Activated naive CD4-positive, alpha-beta T cell treated with Interleukin-2 at 50 U/mL for 16 hours (primary cell): Measurements from ENCODE around the gene EIF4E2.
"Not testable (repeated sequence)": the region's sequence is repeated elsewhere in the genome, so short reads cannot be mapped to it uniquely, and the experiment has no call there.

Experiments
- DNase-seq: peaks from one replicate; pipeline ENCODE4 v3.0.0-alpha.2; 2020

The EIF4E2 gene

GRCh38 chr2:232570481-232570880 is 20.0 kb downstream of the EIF4E2 start:
- DNase-seq = not testable (repeated sequence)

GRCh38 chr2:232571026-232571474 is 20.6 kb downstream of the EIF4E2 start:
- DNase-seq = no peak

- DNase-seq = no peak
Measured at GRCh38 chr2:232573042-232573441, 22.6 kb downstream of the EIF4E2 start.

GRCh38 chr2:232573771-232574435 is 23.4 kb downstream of the EIF4E2 start:
- no peak for DNase-seq

- no peak for DNase-seq
Measured at GRCh38 chr2:232574674-232575403, 24.4 kb downstream of the EIF4E2 start.

GRCh38 chr2:232575404-232575746 is 24.9 kb downstream of the EIF4E2 start:
- no peak for DNase-seq

GRCh38 chr2:232576995-232577394 is 26.5 kb downstream of the EIF4E2 start:
- no peak for DNase-seq

- DNase-seq = no peak
Measured at GRCh38 chr2:232577841-232578240, 27.4 kb downstream of the EIF4E2 start.

- no peak for DNase-seq
Measured at GRCh38 chr2:232578626-232579025, 28.1 kb downstream of the EIF4E2 start.

- DNase-seq = no peak
Measured at GRCh38 chr2:232580648-232580981, 30.1 kb downstream of the EIF4E2 start.

- no peak for DNase-seq
Measured at GRCh38 chr2:232581725-232582124, 31.2 kb downstream of the EIF4E2 start.

- DNase-seq = no peak
Measured at GRCh38 chr2:232584238-232584637, 33.7 kb downstream of the EIF4E2 start.

GRCh38 chr2:232586943-232587505 is 36.5 kb downstream of the EIF4E2 start:
- no peak for DNase-seq

GRCh38 chr2:232587512-232587911 is 37.0 kb downstream of the EIF4E2 start:
- no peak for DNase-seq

GRCh38 chr2:232588031-232588430 is 37.5 kb downstream of the EIF4E2 start:
- DNase-seq = no peak

GRCh38 chr2:232588680-232589585 is 38.4 kb downstream of the EIF4E2 start:
- DNase-seq = no peak

GRCh38 chr2:232592772-232593395 is 42.4 kb downstream of the EIF4E2 start:
- DNase-seq = no peak

GRCh38 chr2:232593982-232594381 is 43.5 kb downstream of the EIF4E2 start:
- DNase-seq = no peak

GRCh38 chr2:232597362-232598079 is 47.0 kb downstream of the EIF4E2 start:
- no peak for DNase-seq

- no peak for DNase-seq
Measured at GRCh38 chr2:232598293-232598692, 47.8 kb downstream of the EIF4E2 start.

GRCh38 chr2:232600053-232600773 is 49.7 kb downstream of the EIF4E2 start:
- DNase-seq = no peak
